ENCODE results near the gene C17orf113.
"Not testable (repeated sequence)": the region's sequence is repeated elsewhere in the genome, so short reads cannot be mapped to it uniquely, and the experiment has no call there.

The C17orf113 gene

GRCh38 chr17:42041619-42042018 is 8.8 kb downstream of the C17orf113 start:
- DNase-seq = no peak

- no peak for DNase-seq
Observed at GRCh38 chr17:42040818-42041217, 9.6 kb downstream of the C17orf113 start.

GRCh38 chr17:42039794-42040763 is 10.3 kb downstream of the C17orf113 start:
- no peak for DNase-seq

GRCh38 chr17:42038221-42038973 is 12.0 kb downstream of the C17orf113 start:
- no peak for DNase-seq

GRCh38 chr17:42034059-42034458 is 16.3 kb downstream of the C17orf113 start:
- no peak for DNase-seq

GRCh38 chr17:42031584-42031983 is 18.8 kb downstream of the C17orf113 start:
- DNase-seq = no peak

- no peak for DNase-seq
Observed at GRCh38 chr17:42028791-42029127, 21.6 kb downstream of the C17orf113 start.

GRCh38 chr17:42027961-42028790 is 22.2 kb downstream of the C17orf113 start:
- peak; percentile 22 to 33 for DNase-seq

GRCh38 chr17:42027590-42027889 is 22.9 kb downstream of the C17orf113 start:
- no peak for DNase-seq

GRCh38 chr17:42026857-42027589 is 23.4 kb downstream of the C17orf113 start:
- DNase-seq = no peak

GRCh38 chr17:42025936-42026335 is 24.5 kb downstream of the C17orf113 start:
- no peak for DNase-seq

GRCh38 chr17:42025191-42025579 is 25.2 kb downstream of the C17orf113 start:
- DNase-seq = no peak

GRCh38 chr17:42023524-42024349 is 26.7 kb downstream of the C17orf113 start:
- DNase-seq = peak; percentile 72 to 80

- not testable (repeated sequence) for DNase-seq
Observed at GRCh38 chr17:42020845-42021244, 29.6 kb downstream of the C17orf113 start.

- DNase-seq = peak; percentile 89 to 96
Observed at GRCh38 chr17:42019509-42020404, 30.6 kb downstream of the C17orf113 start, which contains the start of gene NKIRAS2. Gene NKIRAS2 (plus strand): TSS chr17:42020090. CDS start chr17:42021578, 1,488 bp downstream.

GRCh38 chr17:42018988-42019387 is 31.4 kb downstream of the C17orf113 start:
- DNase-seq = no peak

- no peak for DNase-seq
Observed at GRCh38 chr17:42018339-42018738, 32.1 kb downstream of the C17orf113 start.

GRCh38 chr17:42017866-42018200 is 32.6 kb downstream of the C17orf113 start:
- peak in 1 of 2 donors; percentile 32 for DNase-seq

GRCh38 chr17:42016941-42017865 is 33.2 kb downstream of the C17orf113 start, which contains the start of gene DNAJC7:
Gene DNAJC7 (minus strand): TSS chr17:42017439. CDS start chr17:42017416, 23 bp downstream.
- peak; percentile 83 to 88 for DNase-seq
